H1 (cell line): Measurements from ENCODE around the gene PEX6. TPM values are rescaled to one million over a fixed set of nuclear protein-coding genes. Genes with fewer than 3 reads are reported as not detected.
"Not testable (repeated sequence)": the region's sequence is repeated elsewhere in the genome, so short reads cannot be mapped to it uniquely, and the experiment has no call there.

ENCODE experiments used
- CTCF ChIA-PET: fragments of 300-600 bp; sonication (Branson Sonifier 250); formaldehyde crosslinking; loops from one replicate; lab custom pipeline; 2021; ENCODE audit not compliant: partially characterized antibody; lab: Charles Lee
- POLR2A ChIA-PET: fragments of 300-600 bp; sonication (Branson Sonifier 250); formaldehyde crosslinking; loops from one replicate; lab custom pipeline; 2021; ENCODE audit warnings: inconsistent platforms; ENCODE audit not compliant: partially characterized antibody; lab: Charles Lee
- DNase-seq, 2 experiments: peaks; one replicate each; pipeline versions ENCODE4 v3.0.0 to v3.0.0-alpha.2; 2010 to 2022; ENCODE audit warnings: low spot score in 2 of 2, low read depth in 1 of 2, mixed read lengths in 1 of 2
- FAIRE-seq: peaks from 2 replicates; lab custom pipeline; 2011; peaks lifted over from hg19 to GRCh38; lab: Jason Lieb, UNC
- H2AFZ ChIP-seq: 2 replicates; pipeline ENCODE4 v1.8.1; 2012; ENCODE audit warnings: low read length, inconsistent platforms
- H2AK5ac ChIP-seq: 2 replicates; pipeline ENCODE4 v1.6.1; 2013; ENCODE audit warnings: low read depth, low read length
- H2BK120ac ChIP-seq: replicated peaks from 2 replicates; pipeline ENCODE3; 2013; ENCODE audit warnings: low read depth, low read length, inconsistent platforms
- H2BK12ac ChIP-seq: 2 replicates; pipeline ENCODE4 v1.6.1; 2013; ENCODE audit warnings: low read depth, low read length
- H2BK15ac ChIP-seq: 2 replicates; pipeline ENCODE4 v1.6.1; 2013; ENCODE audit warnings: low read length
- H2BK20ac ChIP-seq: 2 replicates; pipeline ENCODE4 v1.6.1; 2013; ENCODE audit warnings: low read length
- H2BK5ac ChIP-seq: 2 replicates; pipeline ENCODE4 v1.6.1; 2013; ENCODE audit warnings: low read depth, low read length
- H3K14ac ChIP-seq: 2 replicates; pipeline ENCODE4 v1.6.1; 2013; ENCODE audit warnings: inconsistent platforms; ENCODE audit not compliant: insufficient read length
- H3K18ac ChIP-seq: 2 replicates; pipeline ENCODE4 v1.6.1; 2013; ENCODE audit warnings: low read length; ENCODE audit errors: extremely low read depth
- H3K23ac ChIP-seq: 2 replicates; pipeline ENCODE4 v1.6.1; 2013; ENCODE audit warnings: inconsistent platforms; ENCODE audit not compliant: insufficient read length
- H3K23me2 ChIP-seq: 2 replicates; pipeline ENCODE4 v1.6.1; 2013; ENCODE audit warnings: low read depth, low read length
- H3K27ac ChIP-seq: 2 replicates; pipeline ENCODE4 v1.6.1; 2011; ENCODE audit warnings: low read depth, low read length, inconsistent platforms
- H3K27me3 ChIP-seq, 4 experiments: replicated peaks in 1 of 4; 1 replicate in 1 of 4; 2 replicates in 3 of 4; pipeline versions ENCODE4 v1.6.1 to v1.8.1; 2011 to 2013; ENCODE audit warnings: low read length in 3 of 4, mild to moderate bottlenecking in 3 of 4, inconsistent platforms in 2 of 4, mixed read lengths in 2 of 4, moderate library complexity in 1 of 4; ENCODE audit not compliant: control insufficient read depth in 3 of 4, insufficient read depth in 3 of 4; ENCODE audit errors: extremely low read depth in 1 of 4
- H3K36me3 ChIP-seq, 4 experiments: 2 replicates each; pipeline versions ENCODE4 v1.6.1 to v1.8.1; 2011 to 2013; ENCODE audit warnings: mild to moderate bottlenecking in 4 of 4, low read length in 3 of 4, moderate library complexity in 2 of 4, control low read depth in 1 of 4, inconsistent platforms in 1 of 4; ENCODE audit not compliant: insufficient read depth in 4 of 4, control insufficient read depth in 2 of 4
- H3K4ac ChIP-seq: replicated peaks from 2 replicates; pipeline ENCODE3; 2013; ENCODE audit warnings: low read length, low read depth, mixed read lengths, inconsistent platforms; ENCODE audit not compliant: insufficient read length
- H3K4me1 ChIP-seq, 4 experiments: replicated peaks in 1 of 4; 1 replicate in 1 of 4; 2 replicates in 3 of 4; pipeline versions ENCODE4 v1.6.1 to v1.8.1; 2011 to 2013; ENCODE audit warnings: low read length in 3 of 4, inconsistent platforms in 2 of 4, mixed read lengths in 1 of 4; ENCODE audit not compliant: insufficient read depth in 4 of 4, control insufficient read depth in 3 of 4
- H3K4me2 ChIP-seq, 2 experiments: 2 replicates each; pipeline versions ENCODE4 v1.6.1 to v1.8.1; 2011 to 2013; ENCODE audit warnings: low read depth in 2 of 2, low read length in 2 of 2, control low read depth in 1 of 2, inconsistent platforms in 1 of 2, mild to moderate bottlenecking in 1 of 2; ENCODE audit not compliant: insufficient read depth in 1 of 2
- H3K4me3 ChIP-seq, 4 experiments: fragments of 200-600, 300-600 bp in 1 of 4; sonication (generic), shearing (Covaris generic), sonication (Bioruptor Twin) in 1 of 4; 2 replicates each; pipeline versions ENCODE4 v1.5.1 to v1.8.1; 2011 to 2016; ENCODE audit warnings: low read length in 4 of 4, low read depth in 3 of 4, control low read depth in 2 of 4, inconsistent platforms in 2 of 4, mild to moderate bottlenecking in 2 of 4, mixed read lengths in 1 of 4, moderate library complexity in 1 of 4; ENCODE audit not compliant: insufficient read depth in 2 of 4; ENCODE audit errors: extremely low read depth in 1 of 4
- H3K56ac ChIP-seq: replicated peaks from 2 replicates; pipeline ENCODE3; 2013; ENCODE audit warnings: low read depth, mild to moderate bottlenecking, mixed read lengths, low read length, inconsistent platforms; ENCODE audit not compliant: insufficient read length
- H3K79me1 ChIP-seq: 2 replicates; pipeline ENCODE4 v1.6.1; 2013; ENCODE audit warnings: low read depth, low read length, control low read depth
- H3K79me2 ChIP-seq, 2 experiments: 2 replicates each; pipeline versions ENCODE4 v1.6.1 to v1.8.1; 2012 to 2013; ENCODE audit warnings: low read length in 2 of 2, mild to moderate bottlenecking in 2 of 2, inconsistent platforms in 1 of 2; ENCODE audit not compliant: insufficient read depth in 2 of 2, control insufficient read depth in 1 of 2
- H3K9ac ChIP-seq, 4 experiments: replicated peaks in 1 of 4; 1 replicate in 1 of 4; 2 replicates in 3 of 4; pipeline versions ENCODE4 v1.6.1 to v1.8.1; 2011 to 2013; ENCODE audit warnings: low read depth in 3 of 4, low read length in 3 of 4, control low read depth in 2 of 4, mild to moderate bottlenecking in 2 of 4, moderate library complexity in 2 of 4, inconsistent platforms in 1 of 4; ENCODE audit errors: extremely low read depth in 1 of 4
- H3K9me3 ChIP-seq, 2 experiments: 2 replicates each; pipeline versions ENCODE4 v1.6.1 to v1.8.1; 2012 to 2013; ENCODE audit warnings: mild to moderate bottlenecking in 2 of 2, moderate library complexity in 2 of 2, control low read depth in 1 of 2, inconsistent platforms in 1 of 2, low read depth in 1 of 2, low read length in 1 of 2, mixed read lengths in 1 of 2; ENCODE audit not compliant: insufficient read depth in 2 of 2
- H4K20me1 ChIP-seq, 2 experiments: replicated peaks in 1 of 2; 2 replicates each; pipeline versions ENCODE3 to v1.8.1; 2011 to 2013; ENCODE audit warnings: inconsistent platforms in 2 of 2, low read length in 2 of 2, mild to moderate bottlenecking in 1 of 2; ENCODE audit not compliant: insufficient read depth in 2 of 2, control insufficient read depth in 1 of 2
- H4K5ac ChIP-seq: 2 replicates; pipeline ENCODE4 v1.6.1; 2013; ENCODE audit warnings: low read length, low read depth, mixed read lengths, inconsistent platforms; ENCODE audit not compliant: insufficient read length
- H4K8ac ChIP-seq: 2 replicates; pipeline ENCODE4 v1.8.0; 2013; ENCODE audit warnings: mild to moderate bottlenecking, moderate library complexity, low read length, inconsistent platforms; ENCODE audit not compliant: insufficient read depth; ENCODE audit errors: extremely low read depth
- H4K91ac ChIP-seq: replicated peaks from 2 replicates; pipeline ENCODE3; 2013; ENCODE audit warnings: low read length, mixed read lengths, inconsistent platforms; ENCODE audit not compliant: insufficient read length
- CTBP2 ChIP-seq: IDR thresholded peaks from 2 replicates; pipeline ENCODE4 v1.7.0; 2011; ENCODE audit warnings: borderline replicate concordance, mild to moderate bottlenecking, moderate library complexity, mixed read lengths, low read length; ENCODE audit not compliant: insufficient read depth, insufficient read length
- HDAC6 ChIP-seq: IDR thresholded peaks from one replicate; pipeline ENCODE4 v1.7.1; 2012; ENCODE audit warnings: low read depth, mild to moderate bottlenecking, inconsistent platforms, low read length, moderate library complexity
- RFX5 ChIP-seq: IDR thresholded peaks from 2 replicates; pipeline ENCODE4 v1.6.1; 2011; ENCODE audit warnings: low read depth, low read length, improper control_type of control experiment, borderline replicate concordance
- TAF1 ChIP-seq: IDR thresholded peaks from 2 replicates; pipeline ENCODE4 v1.6.1; 2011; ENCODE audit warnings: mild to moderate bottlenecking, low read depth, low read length
- WGBS, 2 experiments: shearing (Covaris generic) in 1 of 2; methylation state at CpG; one replicate each; pipeline versions ENCODE4 v1.1.6 to v1.1.7; 2013 to 2015; ENCODE audit warnings: low lambda C conversion rate in 2 of 2, mixed read lengths in 2 of 2, inconsistent platforms in 1 of 2, low coverage in 1 of 2, missing lambda C conversion rate in 1 of 2; ENCODE audit not compliant: insufficient replicate concordance in 2 of 2, insufficient coverage in 1 of 2, insufficient read length in 1 of 2; ENCODE audit errors: extremely low coverage in 1 of 2, missing lambda C conversion rate in 1 of 2; 5-methylcytosine and 5-hydroxymethylcytosine counted together
- polyA plus RNA-seq, 7 experiments: library from polyadenylated mRNA; depleted of rRNA in 3 of 7; stranded (reverse) in 5 of 7; unstranded in 2 of 7; fragments of >200 nt in 5 of 7; fragments of 200-250 nt in 2 of 7; gene quantifications; 1 replicate in 5 of 7; 2 replicates in 1 of 7; 4 replicates in 1 of 7; pipeline versions ENCODE4 v1.2.1 to v1.2.3, GENCODE V29; 2011 to 2013; ENCODE audit warnings: missing spikeins in 2 of 7, mixed read lengths in 2 of 7
- total RNA-seq: library from RNA; stranded (reverse); fragmentation: NEBNext Ultra II Directional; extraction: Animal tissue kit (Norgen Biotek cat#: 25700); gene quantifications from 2 replicates; pipeline ENCODE4 v1.2.1, GENCODE V29; 2021

PEX6 gene
- total and polyA plus RNA-seq, 2 of the 8 experiments (the other 6 are each of a cell fraction or from before 2014, with no cell fraction given): 6.4 to 12.5 TPM

DNA sequence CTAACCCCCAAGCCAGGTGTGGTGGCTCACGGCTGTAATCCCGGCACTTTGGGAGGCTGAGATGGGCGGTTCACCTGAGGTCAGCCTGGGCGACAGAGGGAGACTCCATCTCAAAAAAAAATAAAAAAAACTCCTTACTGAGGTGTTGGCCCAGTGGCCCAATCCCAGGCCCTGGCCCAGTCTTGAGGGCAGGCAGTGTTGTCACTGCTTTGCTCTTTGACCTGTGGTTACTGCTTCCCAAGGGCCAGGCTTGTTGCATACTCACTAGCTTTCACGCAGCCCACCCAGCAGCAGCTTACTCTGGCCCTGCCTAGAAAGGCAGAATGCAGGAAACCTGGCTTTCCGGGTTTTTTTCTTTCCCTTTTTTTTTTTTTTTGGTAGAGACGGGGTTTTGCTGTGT is 36.5 kb downstream of the PEX6 start (continued):
- TF ChIP-seq HDAC6 (no peak), CTBP2 (no peak), RFX5 (no peak), TAF1 (no peak)
- TF ChIP-seq, all 59 proteins: peak for 0

DNA sequence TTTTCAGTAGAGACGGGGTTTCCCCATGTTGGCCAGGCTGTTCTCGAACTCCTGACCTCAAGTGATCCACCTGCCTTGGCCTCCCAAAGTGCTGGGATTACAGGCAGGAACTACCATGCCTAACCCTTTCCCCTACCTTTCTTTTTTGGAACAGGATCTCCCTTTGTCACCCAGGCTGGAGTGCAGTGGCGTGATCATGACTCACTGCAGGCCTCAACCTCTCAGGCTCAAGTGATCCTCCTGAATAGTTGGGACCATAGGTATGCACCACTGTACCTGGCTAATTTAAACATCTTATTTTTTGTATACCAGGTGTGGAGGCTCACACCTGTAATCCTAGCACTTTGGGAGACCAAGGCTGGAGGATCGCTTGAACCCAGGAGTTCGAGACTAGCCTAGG is 37.6 kb downstream of the PEX6 start:
- CTCF ChIA-PET: not testable (repeated sequence)
- POLR2A ChIA-PET: interaction anchor here (1.1 to 1.5 kb wide), 2 partner anchors 12 to 40 kb away, joined by 3 to 4 read pairs; partner anchors contain the start of gene CNPY3

More for the DNA sequence above, 37.6 kb downstream of the PEX6 start:
- H4K5ac ChIP-seq, H3K79me1 ChIP-seq, H3K4me1 ChIP-seq, H3K56ac ChIP-seq, H2AFZ ChIP-seq, H4K8ac ChIP-seq, H3K23me2 ChIP-seq, H2BK20ac ChIP-seq, H3K23ac ChIP-seq, H2BK5ac ChIP-seq, H2AK5ac ChIP-seq, H3K27me3 ChIP-seq, H3K4me3 ChIP-seq, H3K27ac ChIP-seq, H3K4me2 ChIP-seq, DNase-seq, H2BK15ac ChIP-seq, H2BK12ac ChIP-seq, H3K9ac ChIP-seq, FAIRE-seq, H3K14ac ChIP-seq, H3K9me3 ChIP-seq, H4K91ac ChIP-seq, H4K20me1 ChIP-seq, H3K18ac ChIP-seq, H3K4ac ChIP-seq, H2BK120ac ChIP-seq, H3K79me2 ChIP-seq: not testable (repeated sequence)
- WGBS, 2 experiments: 91% methylated on average over 5 of the region's 5 CpGs; no CpG with 5 or more reads in 1 of the 2 experiments
- H3K36me3 ChIP-seq: peaks cover 0 to 20% (median 6%) of the 10 kb centered on the region in 4 experiments; a peak in 6 of 8 replicates
